DMS 273 (cell line): ENCODE results near the gene EPS15.

Source experiments
- DNase-seq: peaks from one replicate; lab custom pipeline; 2025; ENCODE audit not compliant: unreplicated experiment; lab: John Stamatoyannopoulos, UW

Gene EPS15

GRCh38 chr1:51322417-51323101, 196.5 kb downstream of the EPS15 start:
- DNase-seq: no peak

DNA sequence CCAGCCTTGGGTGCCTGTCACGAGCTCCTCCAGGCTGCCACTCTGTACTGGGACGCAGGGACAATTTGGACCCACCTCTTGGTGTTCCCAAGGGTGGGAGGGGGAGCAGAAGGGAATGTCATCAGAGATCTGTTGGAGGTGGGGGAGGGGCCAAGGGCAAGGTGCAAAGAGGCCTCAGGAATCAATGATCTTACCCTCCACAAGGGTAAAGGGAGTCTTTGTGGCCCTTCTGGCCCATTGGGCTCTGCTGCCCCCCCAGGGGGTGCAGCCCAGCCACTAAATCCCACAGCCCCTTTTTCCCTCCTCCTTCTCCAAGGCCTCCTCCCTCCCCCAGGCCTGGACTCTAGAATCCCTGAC, 197.2 kb downstream of the EPS15 start:
- DNase-seq: no peak

- DNase-seq: no peak
Observed at GRCh38 chr1:51320967-51321923, 197.8 kb downstream of the EPS15 start.

- no peak for DNase-seq
Observed at GRCh38 chr1:51317798-51318197, 201.3 kb downstream of the EPS15 start.

- DNase-seq: no peak
Observed at GRCh38 chr1:51316846-51317120, 202.3 kb downstream of the EPS15 start.

DNA sequence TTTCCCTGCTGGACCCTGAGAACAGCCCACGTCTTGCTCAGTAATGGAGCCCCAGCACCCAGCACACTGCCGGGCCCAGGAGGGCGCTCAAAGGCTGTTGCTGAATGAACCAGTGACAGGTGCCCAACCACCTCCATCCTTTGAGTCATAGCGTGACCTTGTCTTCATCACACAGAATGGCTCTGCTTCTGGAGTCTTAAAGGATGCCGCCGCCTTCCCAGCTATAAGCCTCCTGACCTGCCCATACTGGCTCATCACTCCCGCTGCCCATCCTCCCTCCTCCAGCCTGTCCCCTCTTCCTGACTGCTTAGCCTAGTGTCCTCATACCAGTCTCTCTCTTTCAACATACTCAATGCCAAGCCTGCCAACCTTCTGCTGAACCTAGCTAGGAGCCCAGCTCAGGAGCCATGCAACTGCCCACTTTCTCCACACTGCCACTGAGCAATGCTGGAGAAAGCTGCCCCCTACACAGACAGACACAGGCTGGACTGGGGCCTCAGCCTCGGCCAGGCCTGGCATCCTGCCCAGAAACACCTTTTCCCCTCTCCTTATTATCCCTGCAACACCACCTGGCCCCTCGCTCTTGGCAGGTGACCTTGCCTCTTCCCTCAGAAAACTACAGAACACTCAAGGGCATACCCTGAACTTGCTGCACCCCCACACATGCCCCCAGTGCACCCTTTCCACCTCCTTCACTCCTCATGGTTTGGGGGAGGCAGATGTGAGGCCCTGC, 202.8 kb downstream of the EPS15 start:
- no peak for DNase-seq

GRCh38 chr1:51314974-51315373, 204.1 kb downstream of the EPS15 start:
- no peak for DNase-seq

DNA sequence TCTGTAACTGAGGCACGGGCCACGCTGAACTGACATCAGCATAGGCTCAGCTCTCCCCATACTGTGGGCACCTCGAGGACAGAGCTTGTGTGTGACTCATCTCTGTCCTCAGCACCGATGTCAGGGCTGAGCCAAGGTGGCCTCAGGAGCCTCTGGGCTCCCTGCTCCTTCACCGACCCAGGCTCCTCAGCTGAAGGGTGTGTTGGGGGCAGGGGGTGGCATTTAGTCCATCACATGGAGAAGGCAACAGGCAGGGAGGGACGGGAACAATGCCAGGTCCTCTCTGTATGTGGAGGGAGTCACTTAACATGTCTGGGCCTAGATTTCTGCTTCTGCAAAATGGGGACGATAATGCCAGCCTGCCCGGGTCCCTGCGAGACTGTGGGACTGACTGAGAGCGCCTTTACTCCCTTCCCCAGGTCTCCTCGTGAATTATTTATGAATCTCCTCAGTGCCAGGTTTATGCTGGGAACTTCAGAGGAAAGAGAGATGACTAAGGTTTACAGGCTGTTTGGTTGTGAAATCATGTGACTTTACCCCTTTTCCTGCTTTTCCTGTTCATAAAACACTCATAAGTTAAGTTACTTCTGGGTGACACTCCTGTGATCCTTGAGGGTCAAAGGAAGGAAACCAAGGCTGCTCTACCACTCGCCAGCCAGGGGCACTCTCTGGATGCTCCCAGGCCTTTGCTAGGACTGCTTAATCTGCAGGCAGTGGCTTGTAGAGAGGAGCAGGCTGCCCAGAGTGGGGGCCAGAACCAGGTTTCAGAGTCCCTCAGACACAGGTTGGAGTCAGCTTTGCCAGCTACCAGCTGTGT, 204.9 kb downstream of the EPS15 start:
- peak; percentile 62 for DNase-seq

DNA sequence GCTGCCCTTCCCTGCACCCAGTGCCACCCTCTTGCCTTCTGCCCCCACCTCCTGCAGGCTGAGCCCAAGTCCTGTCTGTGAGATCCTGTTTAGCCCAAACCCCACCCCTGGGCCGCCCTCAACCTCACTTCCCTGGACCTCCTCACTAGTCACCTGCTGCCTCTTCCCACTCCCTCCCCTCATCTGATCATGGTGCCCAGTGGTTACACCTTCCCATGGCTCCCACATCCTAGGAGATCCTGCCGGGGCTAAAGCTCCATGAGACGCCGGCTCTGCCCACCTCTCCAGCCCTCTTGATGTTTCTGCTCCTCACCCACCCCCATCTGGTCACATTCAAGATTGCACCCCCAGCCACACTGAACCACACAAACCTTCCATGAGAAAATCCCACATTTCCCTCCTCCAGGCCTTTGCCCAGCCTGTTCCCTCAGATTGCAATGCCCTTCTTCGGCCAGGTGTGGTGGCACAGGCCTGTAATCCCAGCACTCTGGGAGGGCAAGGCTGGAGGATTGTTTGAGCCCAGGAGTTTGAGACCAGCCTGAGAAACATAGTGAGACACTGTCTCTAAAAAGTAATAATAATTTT, 205.7 kb downstream of the EPS15 start:
- DNase-seq: peak; percentile 77

GRCh38 chr1:51312718-51313117, 206.3 kb downstream of the EPS15 start:
- no peak for DNase-seq

DNA sequence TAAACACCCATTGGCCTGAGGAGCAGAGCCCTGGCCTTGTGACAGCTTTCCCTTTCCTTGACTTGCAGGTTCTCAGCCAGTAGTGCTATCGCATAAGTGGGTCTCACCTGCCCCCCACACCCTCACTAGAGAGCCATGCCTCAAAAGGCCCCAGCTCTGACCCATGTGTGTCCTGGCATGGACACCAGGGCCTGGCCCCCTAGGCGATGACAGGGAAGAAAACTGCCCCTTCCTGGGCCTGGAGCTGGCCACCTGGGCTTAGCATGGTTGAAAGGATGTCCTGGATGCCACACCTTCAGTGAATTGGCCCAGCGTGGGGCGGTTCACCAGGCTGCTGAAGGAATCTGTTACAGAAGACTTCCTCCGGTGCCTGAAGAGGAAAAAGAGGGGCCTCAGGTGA, 207.2 kb downstream of the EPS15 start:
- DNase-seq: no peak

DNA sequence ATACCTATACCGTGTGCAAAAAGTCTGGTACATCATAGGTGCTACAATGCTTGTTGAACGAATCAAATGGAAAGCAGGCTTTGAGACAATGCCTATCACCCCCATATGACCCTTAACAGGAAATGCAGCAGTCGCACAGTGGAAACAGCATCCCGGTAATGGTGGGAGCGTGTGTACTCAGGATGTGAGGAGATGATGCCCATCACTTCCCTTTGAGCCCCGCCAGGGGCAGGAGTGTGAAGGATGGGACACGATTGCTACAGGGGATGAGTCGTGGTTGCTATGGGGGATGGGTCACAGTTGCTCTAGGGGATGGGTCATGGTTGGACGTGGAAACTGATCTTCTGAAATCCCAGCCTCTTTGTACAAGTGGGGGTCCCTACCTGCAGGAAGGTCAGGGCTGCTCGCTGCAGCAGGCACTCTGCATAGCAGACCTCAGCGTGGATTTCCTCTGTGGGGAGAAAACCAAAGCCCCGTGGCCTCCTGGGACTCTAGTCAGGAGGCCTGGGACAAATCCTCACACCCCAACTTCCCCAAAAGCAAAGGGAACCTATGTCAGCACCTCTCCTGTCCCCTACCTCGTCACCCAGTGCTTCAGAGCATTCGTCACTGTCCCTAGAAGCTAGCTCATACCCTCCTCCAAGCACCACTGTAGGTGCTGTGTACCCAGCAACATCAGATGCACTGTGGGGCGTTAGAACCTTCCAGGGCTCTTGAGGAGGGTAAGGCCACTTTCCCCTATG, 208.0 kb downstream of the EPS15 start:
- no peak for DNase-seq

DNA sequence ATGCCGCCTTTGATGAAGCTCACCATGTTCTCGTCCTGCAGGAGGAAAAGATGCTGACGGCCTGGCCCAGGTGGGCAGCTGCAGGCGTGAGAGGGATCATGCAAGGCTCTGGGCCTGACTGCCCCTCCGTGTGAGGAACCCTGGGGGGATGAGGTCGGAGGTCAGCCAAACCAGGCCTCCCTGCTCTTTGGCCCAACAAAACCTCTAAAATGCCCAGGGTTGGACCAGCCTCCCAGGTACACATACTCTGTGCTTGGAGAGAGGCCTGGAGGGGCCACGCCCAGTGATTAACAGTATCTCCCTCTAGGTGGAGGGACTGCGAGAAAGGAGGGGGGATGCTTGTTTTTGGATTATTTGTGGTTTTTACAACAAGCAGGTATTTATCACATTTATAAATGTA, 209.8 kb downstream of the EPS15 start:
- no peak for DNase-seq

DNA sequence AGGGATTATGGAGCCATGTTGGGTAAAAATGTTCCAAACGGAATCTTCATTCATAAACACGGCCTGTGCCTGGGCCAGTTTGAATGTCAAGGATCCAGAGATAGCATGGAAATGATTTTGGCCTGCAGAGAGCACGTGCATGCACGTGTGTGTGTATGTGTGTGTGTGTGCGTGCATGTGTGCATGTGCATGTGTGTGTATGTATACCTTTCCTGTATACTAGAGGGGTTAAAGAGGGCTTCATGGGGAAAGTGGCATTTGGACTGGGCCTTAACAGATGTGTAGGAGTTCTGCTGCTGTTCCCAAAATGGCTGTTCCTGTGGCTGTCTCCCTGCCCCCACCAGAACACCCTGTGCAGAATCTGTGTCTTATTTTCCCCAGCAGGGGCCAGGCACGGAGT, 210.4 kb downstream of the EPS15 start:
- DNase-seq: no peak

GRCh38 chr1:51306950-51307349, 212.1 kb downstream of the EPS15 start:
- no peak for DNase-seq

- DNase-seq: peak; percentile 61
Observed at GRCh38 chr1:51305371-51305823, 213.7 kb downstream of the EPS15 start.

DNA sequence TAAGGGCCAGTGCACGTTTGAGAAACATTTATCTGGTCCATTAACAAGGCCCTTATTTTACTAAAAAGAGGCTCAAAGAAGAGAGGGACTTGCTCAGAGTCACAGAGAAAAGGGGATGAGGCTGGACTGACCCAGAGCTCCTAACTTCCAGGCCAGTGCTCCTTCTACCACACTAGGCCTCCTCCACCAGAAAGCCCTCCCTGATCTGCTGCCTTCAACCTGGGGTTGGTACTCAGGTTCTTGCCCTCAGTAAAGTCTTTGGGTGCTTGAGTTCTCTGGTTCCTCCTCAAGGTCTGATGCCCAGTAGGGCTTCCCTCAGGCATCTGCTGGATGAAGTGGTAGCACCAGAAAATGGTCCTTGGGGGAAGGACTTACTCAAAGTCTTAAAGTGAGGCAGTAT, 214.7 kb downstream of the EPS15 start:
- no peak for DNase-seq
